CD4-positive, alpha-beta T cell treated with Interleukin-10 for 1 hour (primary cell): ENCODE data around the gene GCN1.
"Not testable (repeated sequence)": the region's sequence is repeated elsewhere in the genome, so short reads cannot be mapped to it uniquely, and the experiment has no call there.

Experiments
- DNase-seq: peaks from one replicate; pipeline ENCODE4 v3.0.0-alpha.2; 2020

The GCN1 gene

GRCh38 chr12:120212301-120212700, 17.8 kb upstream of the GCN1 start:
- DNase-seq, result no peak

GRCh38 chr12:120211904-120212283, 17.4 kb upstream of the GCN1 start:
- DNase-seq, result no peak

GRCh38 chr12:120211243-120211903, 16.9 kb upstream of the GCN1 start:
- DNase-seq, result no peak

- DNase-seq, result no peak
Measured at GRCh38 chr12:120209851-120210250, 15.3 kb upstream of the GCN1 start.

- no peak for DNase-seq
Measured at GRCh38 chr12:120207227-120207626, 12.7 kb upstream of the GCN1 start.

GRCh38 chr12:120206781-120207180, 12.3 kb upstream of the GCN1 start:
- not testable (repeated sequence) for DNase-seq

GRCh38 chr12:120206228-120206627, 11.7 kb upstream of the GCN1 start:
- DNase-seq, result no peak

- no peak for DNase-seq
Measured at GRCh38 chr12:120204171-120204570, 9.7 kb upstream of the GCN1 start.

GRCh38 chr12:120200364-120200800, 5.9 kb upstream of the GCN1 start:
- no peak for DNase-seq

GRCh38 chr12:120199595-120200306, 5.2 kb upstream of the GCN1 start:
- peak; percentile 19 for DNase-seq

GRCh38 chr12:120199025-120199424, 4.5 kb upstream of the GCN1 start:
- no peak for DNase-seq

GRCh38 chr12:120197542-120197887, 3.0 kb upstream of the GCN1 start:
- no peak for DNase-seq

- not testable (repeated sequence) for DNase-seq
Measured at GRCh38 chr12:120196817-120197541, 2.5 kb upstream of the GCN1 start.

GRCh38 chr12:120196363-120196762, 1.8 kb upstream of the GCN1 start:
- no peak for DNase-seq

GRCh38 chr12:120194226-120194533, 335 bp downstream of the GCN1 start:
- no peak for DNase-seq

- not testable (repeated sequence) for DNase-seq
Measured at GRCh38 chr12:120193286-120193685, 1.2 kb downstream of the GCN1 start.

- DNase-seq, result no peak
Measured at GRCh38 chr12:120190985-120191480, 3.5 kb downstream of the GCN1 start.

GRCh38 chr12:120190386-120190785, 4.1 kb downstream of the GCN1 start:
- DNase-seq, result no peak

- DNase-seq, result no peak
Measured at GRCh38 chr12:120186654-120187053, 7.9 kb downstream of the GCN1 start.

GRCh38 chr12:120183211-120183631, 11.3 kb downstream of the GCN1 start:
- DNase-seq, result no peak

GRCh38 chr12:120181991-120182631, 12.4 kb downstream of the GCN1 start:
- no peak for DNase-seq

- DNase-seq, result no peak
Measured at GRCh38 chr12:120180975-120181374, 13.5 kb downstream of the GCN1 start.

- no peak for DNase-seq
Measured at GRCh38 chr12:120175537-120175936, 19.0 kb downstream of the GCN1 start.

- no peak for DNase-seq
Measured at GRCh38 chr12:120175062-120175461, 19.5 kb downstream of the GCN1 start.
